ENCODE results near the gene SLC25A39. TPM values are rescaled to one million over a fixed set of nuclear protein-coding genes. Genes with fewer than 3 reads are reported as not detected.

The SLC25A39 gene
- total RNA-seq, 2 donors from 2014 or later, result 60.4 to 83.3 TPM

GRCh38 chr17:44338702-44339101 is 14.1 kb upstream of the SLC25A39 start:
- H3K9me3 ChIP-seq, result no peaks in the 10 kb centered on the region
- H3K27me3 ChIP-seq, result no peaks in the 10 kb centered on the region
- H3K4me3 ChIP-seq, result no peak overlapping the region
- TF ChIP-seq CTCF (IDR thresholded peaks at IDR 0.05), result no peak
- H3K4me1 ChIP-seq, result no peaks in the 10 kb centered on the region
- no peaks in the 10 kb centered on the region for H3K36me3 ChIP-seq
- H3K27ac ChIP-seq, result no peak overlapping the region
- DNase-seq (ENCODE audit: low spot score), result no peak

GRCh38 chr17:44335968-44336367 is 11.3 kb upstream of the SLC25A39 start:
- Histone ChIP-seq H3K36me3 (no peaks in the 10 kb centered on the region), H3K4me1 (peaks cover 0 to 7% of the 10 kb centered on the region in 2 donors), H3K27me3 (no peaks in the 10 kb centered on the region), H3K27ac (no peak overlapping the region), H3K4me3 (no peak overlapping the region), H3K9me3 (no peaks in the 10 kb centered on the region)
- no peak for TF ChIP-seq CTCF (IDR thresholded peaks at IDR 0.05)
- no peak for DNase-seq (ENCODE audit: low spot score)

GRCh38 chr17:44335564-44335963 is 10.9 kb upstream of the SLC25A39 start:
- no peaks in the 10 kb centered on the region for H3K27me3 ChIP-seq
- DNase-seq (ENCODE audit: low spot score), result no peak
- H3K36me3 ChIP-seq, result no peaks in the 10 kb centered on the region
- no peak for TF ChIP-seq CTCF (IDR thresholded peaks at IDR 0.05)
- no peaks in the 10 kb centered on the region for H3K9me3 ChIP-seq
- H3K4me1 ChIP-seq, result peaks cover 0 to 9% of the 10 kb centered on the region in 2 donors
- H3K4me3 ChIP-seq, result no peak overlapping the region
- H3K27ac ChIP-seq, result no peak overlapping the region

GRCh38 chr17:44334727-44335126 is 10.1 kb upstream of the SLC25A39 start:
- Histone ChIP-seq H3K4me3 (no peak overlapping the region), H3K4me1 (peaks cover 0 to 9% of the 10 kb centered on the region in 2 donors), H3K36me3 (no peaks in the 10 kb centered on the region), H3K27ac (no peak overlapping the region), H3K27me3 (no peaks in the 10 kb centered on the region), H3K9me3 (no peaks in the 10 kb centered on the region)
- no peak for DNase-seq (ENCODE audit: low spot score)
- TF ChIP-seq CTCF (IDR thresholded peaks at IDR 0.05), result no peak

DNA sequence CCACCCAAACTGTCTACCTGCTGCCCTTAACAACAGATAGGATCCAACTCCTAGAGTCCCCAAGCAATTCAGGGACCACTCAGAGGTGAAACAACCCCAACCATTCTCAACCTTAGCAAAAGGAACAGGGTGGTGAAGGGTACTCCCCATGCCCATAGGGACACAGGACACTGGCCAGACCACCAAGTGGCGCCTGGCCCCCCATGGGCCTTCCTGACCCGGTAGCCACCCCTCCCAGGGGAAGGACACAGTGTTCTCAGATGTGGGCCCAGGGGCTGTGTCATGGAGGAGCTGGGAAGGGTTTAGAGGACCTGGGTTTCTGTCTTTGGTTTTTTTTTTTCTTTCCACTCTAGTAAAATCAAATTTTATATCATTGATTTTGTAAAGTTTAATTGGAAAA is 9.7 kb upstream of the SLC25A39 start:
- Histone ChIP-seq H3K9me3 (no peaks in the 10 kb centered on the region), H3K4me1 (peaks cover 0 to 9% of the 10 kb centered on the region in 2 donors), H3K27me3 (no peaks in the 10 kb centered on the region), H3K4me3 (no peak overlapping the region), H3K36me3 (no peaks in the 10 kb centered on the region), H3K27ac (no peak overlapping the region)
- no peak for DNase-seq (ENCODE audit: low spot score)
- TF ChIP-seq CTCF (IDR thresholded peaks at IDR 0.05), result no peak

DNA sequence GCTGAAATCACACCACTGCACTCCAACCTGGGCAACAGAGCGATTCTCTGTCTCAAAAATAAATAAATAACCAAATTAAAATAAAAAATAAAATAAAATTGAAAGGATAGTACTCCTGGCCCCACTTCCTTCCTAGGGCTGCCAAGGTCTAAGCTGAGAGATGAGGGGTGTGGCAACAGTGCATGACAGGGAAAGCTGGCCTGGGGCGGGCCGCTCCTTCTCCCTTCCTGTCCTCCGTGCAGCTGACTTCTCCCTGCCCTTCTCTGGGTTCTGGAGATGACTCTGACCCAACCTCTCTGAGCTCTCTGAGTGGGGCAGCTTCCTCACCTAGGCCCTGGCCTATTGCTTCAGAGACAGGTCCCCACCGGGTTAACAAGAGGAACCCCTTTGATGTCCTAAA is 8.7 kb upstream of the SLC25A39 start:
- no peak overlapping the region for H3K27ac ChIP-seq
- peaks cover 0 to 9% of the 10 kb centered on the region in 2 donors for H3K4me1 ChIP-seq
- no peak overlapping the region for H3K4me3 ChIP-seq
- H3K9me3 ChIP-seq, result no peaks in the 10 kb centered on the region
- TF ChIP-seq CTCF (IDR thresholded peaks at IDR 0.05), result no peak
- DNase-seq (ENCODE audit: low spot score), result no peak
- H3K27me3 ChIP-seq, result no peaks in the 10 kb centered on the region
- no peaks in the 10 kb centered on the region for H3K36me3 ChIP-seq
